Pulmonary artery endothelial cell (primary cell): ENCODE results near the gene KIFC3. TPM values are rescaled to one million over a fixed set of nuclear protein-coding genes. Genes with fewer than 3 reads are reported as not detected.
A peak's percentile ranks its signal among the peaks of the same experiment; 100 is the strongest.
"Not testable (repeated sequence)": the region's sequence is repeated elsewhere in the genome, so short reads cannot be mapped to it uniquely, and the experiment has no call there.

Source experiments
- DNase-seq: peaks from one replicate; pipeline ENCODE4 v3.0.0-alpha.2; 2011; ENCODE audit warnings: low read depth, low spot score
- total RNA-seq: library from RNA; depleted of rRNA; stranded (reverse); fragments of >200 nt; gene quantifications from 2 replicates; pipeline ENCODE4 v1.2.3, GENCODE V29; 2014

Gene KIFC3
- total RNA-seq: 53.3 and 65.0 TPM in 2 replicates

- DNase-seq: peak; percentile 50
These were observed at the start of gene KIFC3 for GRCh38 chr16:57802341-57803133. Gene KIFC3 (minus strand): TSS chr16:57802491. CDS start chr16:57798243, 4,248 bp downstream.

GRCh38 chr16:57848181-57848580 is 45.9 kb upstream of the KIFC3 start:
- DNase-seq: no peak

- DNase-seq: not testable (repeated sequence)
These were observed 44.6 kb upstream of the KIFC3 start for GRCh38 chr16:57846931-57847330.

- no peak for DNase-seq
These were observed 43.9 kb upstream of the KIFC3 start for GRCh38 chr16:57846078-57846697.

- no peak for DNase-seq
These were observed 42.8 kb upstream of the KIFC3 start for GRCh38 chr16:57845115-57845514.

- DNase-seq: no peak
These were observed 42.2 kb upstream of the KIFC3 start for GRCh38 chr16:57844416-57845030.

GRCh38 chr16:57843400-57843799 is 41.1 kb upstream of the KIFC3 start:
- no peak for DNase-seq

GRCh38 chr16:57842601-57843000 is 40.3 kb upstream of the KIFC3 start:
- no peak for DNase-seq

- no peak for DNase-seq
These were observed 38.5 kb upstream of the KIFC3 start for GRCh38 chr16:57840833-57841232.

GRCh38 chr16:57838161-57838560 is 35.9 kb upstream of the KIFC3 start:
- DNase-seq: no peak

GRCh38 chr16:57837305-57838125 is 35.2 kb upstream of the KIFC3 start:
- DNase-seq: no peak

- DNase-seq: not testable (repeated sequence)
These were observed 33.1 kb upstream of the KIFC3 start for GRCh38 chr16:57835439-57835838.

- DNase-seq: no peak
These were observed 32.6 kb upstream of the KIFC3 start for GRCh38 chr16:57834936-57835335.

- no peak for DNase-seq
These were observed 28.7 kb upstream of the KIFC3 start for GRCh38 chr16:57830890-57831484.

GRCh38 chr16:57829969-57830360 is 27.7 kb upstream of the KIFC3 start:
- no peak for DNase-seq

- DNase-seq: no peak
These were observed 26.2 kb upstream of the KIFC3 start for GRCh38 chr16:57828272-57829161.

GRCh38 chr16:57826706-57827625 is 24.7 kb upstream of the KIFC3 start:
- no peak for DNase-seq

GRCh38 chr16:57826052-57826451 is 23.8 kb upstream of the KIFC3 start:
- DNase-seq: no peak
